Left kidney (tissue), 2 donors: ENCODE results near the gene BICD2. TPM values are rescaled to one million over a fixed set of nuclear protein-coding genes. Genes with fewer than 3 reads are reported as not detected.

ENCODE experiments used
- DNase-seq: peaks from one replicate; pipeline ENCODE4 v3.0.0-alpha.2; 2013
- polyA plus RNA-seq: library from polyadenylated mRNA; unstranded; fragments of 120-200 nt; gene quantifications from one replicate; pipeline ENCODE4 v1.2.1, GENCODE V29; 2013; ENCODE audit not compliant: insufficient read length

BICD2 gene
- polyA plus RNA-seq, 1 donor: 29.3 TPM

DNA sequence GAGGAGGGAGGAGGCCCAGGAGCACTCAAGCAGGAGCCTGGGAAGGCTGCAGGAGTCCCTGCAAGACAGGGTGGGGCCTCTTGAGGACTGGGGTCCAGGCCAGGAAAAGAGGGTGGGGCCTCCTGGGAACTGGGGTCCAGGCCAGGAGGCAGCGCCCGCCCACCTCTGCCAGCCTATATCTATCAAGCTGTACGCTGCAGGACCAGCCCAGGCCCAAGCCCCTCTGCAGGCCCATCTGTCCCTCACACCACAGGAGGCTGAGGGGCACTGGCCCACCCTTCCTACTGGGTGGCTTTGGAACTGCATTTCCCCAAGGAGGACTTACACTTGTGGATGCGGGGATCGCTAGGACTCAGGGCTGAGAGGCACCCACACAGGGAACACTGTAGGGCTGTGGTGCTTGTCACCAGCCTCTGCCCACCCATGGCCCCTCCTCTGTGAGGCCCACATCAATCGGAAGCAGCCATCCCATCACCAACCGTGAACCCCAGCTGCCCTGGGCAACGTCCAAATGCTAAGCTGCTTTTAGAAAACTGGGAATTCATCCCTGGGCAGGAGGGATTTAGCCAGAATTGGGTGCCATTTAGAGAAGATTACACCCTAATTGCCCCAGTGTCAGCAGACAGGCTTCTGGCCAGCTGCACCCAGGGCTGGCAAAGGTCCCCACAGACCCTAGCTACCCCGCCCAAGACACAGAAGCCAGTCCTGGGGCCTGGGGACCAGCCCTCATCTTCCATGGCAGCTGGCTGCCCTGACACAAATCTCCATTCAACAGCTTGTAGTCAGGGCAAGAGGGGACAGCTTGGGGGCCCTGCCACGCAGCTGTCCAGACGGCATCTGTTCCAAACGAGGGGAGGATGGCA, 15.3 kb downstream of the BICD2 start:
- no peak for DNase-seq

DNA sequence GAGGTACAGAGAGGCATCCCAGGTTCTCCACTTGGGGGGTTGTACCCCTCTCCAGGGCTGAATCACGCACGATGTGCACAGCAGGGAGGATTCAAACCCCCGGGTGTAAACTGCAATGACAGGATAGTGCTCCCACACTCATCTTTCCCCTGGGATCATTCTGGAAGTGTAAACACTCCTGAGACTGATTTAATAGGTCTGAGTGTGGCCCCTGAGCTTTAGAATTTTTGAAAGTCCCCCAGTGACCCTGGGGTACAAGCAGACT, 16.5 kb downstream of the BICD2 start:
- no peak for DNase-seq

DNA sequence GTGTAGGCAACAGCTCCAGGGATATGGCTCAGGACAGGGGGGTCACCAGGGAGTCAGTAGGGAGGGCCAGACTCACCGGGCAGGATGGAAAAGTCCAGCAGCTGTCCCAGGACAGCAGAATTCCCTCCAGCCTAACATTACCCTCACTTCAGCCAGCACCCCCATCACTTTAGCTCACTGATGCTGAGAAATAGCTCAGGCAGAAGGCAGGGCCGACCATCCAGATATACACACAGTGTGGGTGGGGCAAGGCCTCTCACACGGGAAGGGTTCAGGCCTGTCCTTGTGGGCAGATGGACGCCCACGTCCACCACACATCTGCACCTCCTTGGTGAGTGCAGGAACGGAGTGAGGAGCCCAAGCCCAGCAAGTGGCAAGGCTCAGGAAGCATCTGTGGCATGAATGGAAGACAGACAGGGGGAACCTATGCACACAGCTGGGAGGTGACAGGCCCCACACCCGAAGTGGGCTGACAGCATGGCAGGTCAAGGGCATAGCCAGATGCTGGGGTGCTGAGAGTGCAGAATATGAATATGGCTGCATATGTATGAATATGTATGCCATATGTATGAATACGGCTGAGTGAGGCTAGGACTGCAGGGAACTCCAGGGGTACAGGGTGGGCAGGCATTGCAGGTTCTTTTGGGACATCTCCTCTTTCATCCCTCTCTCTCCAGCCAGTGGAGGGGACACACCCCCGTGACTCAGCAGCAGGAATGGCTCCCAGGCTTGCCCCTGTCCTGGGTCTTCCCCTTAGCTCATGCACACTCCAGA, 17.0 kb downstream of the BICD2 start:
- no peak for DNase-seq

DNA sequence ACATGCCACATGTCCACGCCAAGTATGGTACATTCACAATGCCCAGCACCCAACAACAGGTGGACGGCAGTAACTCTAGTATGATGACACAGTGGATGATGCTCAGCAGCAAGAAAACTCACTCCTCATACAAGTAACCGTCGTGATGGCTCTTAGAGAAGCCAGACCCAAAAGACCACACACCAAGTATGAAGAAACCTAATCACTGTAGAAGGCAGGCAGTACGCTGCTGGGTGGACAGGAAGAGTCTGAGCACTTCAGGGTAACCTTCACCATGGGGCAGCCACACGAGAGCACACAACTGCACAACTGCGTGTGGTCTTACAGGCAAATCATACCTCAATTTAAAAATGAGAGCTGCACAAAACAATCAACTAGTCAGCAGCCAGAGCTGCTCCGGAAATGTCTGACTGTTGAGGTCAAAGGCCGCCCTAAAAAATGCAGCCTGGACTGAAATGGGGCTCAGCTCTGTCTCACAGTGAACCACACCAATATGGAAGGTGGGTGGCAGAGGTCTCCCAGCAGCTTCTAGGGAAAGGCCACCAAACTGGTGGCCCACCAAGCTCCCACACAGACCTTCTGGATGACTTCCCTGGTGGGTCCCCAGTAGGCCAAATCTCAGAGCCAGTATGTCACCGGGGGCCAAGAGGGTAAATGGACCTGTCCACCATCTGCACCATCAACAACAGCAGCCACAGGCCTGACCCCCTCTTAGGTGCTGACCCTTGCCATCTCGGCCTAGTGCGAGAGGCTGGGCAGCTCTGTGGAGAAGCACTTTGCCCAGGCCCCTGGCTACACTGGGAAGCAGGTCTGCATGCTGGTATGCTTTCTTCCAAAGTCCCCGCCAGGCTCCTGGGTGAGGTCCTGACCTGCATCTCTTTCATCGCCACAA, 17.8 kb downstream of the BICD2 start:
- no peak for DNase-seq

DNA sequence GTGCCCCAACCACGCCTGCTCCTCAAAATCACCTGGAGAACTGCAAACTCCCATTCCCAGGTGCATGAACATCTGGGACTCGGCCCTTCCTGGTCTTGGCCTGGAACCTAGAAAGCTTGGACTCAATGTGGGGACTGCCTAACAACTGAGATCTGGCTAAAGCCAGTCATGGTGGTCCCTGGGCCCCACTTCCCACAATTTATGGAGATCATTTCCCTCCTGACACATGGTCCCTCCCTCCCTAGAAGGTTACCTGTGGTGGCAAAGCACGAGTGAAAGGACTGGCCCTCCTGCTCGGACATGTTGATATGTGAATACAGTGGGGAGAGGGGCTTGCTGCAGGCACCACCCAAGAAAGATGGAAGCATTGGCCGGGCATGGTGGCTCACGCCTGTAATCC, 18.8 kb downstream of the BICD2 start:
- no peak for DNase-seq

DNA sequence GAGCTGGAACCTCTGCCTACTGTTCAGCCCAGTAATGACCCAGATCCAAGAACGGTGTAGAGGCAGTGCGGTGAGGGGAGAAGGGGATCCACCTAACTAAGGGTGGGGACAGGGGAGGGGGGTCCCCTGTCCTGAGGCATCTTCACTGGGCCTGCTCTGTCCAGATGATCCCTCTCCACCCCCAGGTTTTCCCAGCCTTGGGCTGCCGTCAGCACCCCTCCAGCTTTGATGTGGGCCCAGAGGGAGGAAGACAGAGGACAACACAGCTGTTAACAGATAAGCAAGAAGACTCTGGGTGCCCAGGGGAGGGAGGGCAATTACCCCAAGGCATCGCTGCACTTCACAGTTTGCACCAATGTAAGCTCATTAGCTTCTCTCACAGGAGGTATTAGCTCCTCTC, 19.3 kb downstream of the BICD2 start:
- DNase-seq: no peak

DNA sequence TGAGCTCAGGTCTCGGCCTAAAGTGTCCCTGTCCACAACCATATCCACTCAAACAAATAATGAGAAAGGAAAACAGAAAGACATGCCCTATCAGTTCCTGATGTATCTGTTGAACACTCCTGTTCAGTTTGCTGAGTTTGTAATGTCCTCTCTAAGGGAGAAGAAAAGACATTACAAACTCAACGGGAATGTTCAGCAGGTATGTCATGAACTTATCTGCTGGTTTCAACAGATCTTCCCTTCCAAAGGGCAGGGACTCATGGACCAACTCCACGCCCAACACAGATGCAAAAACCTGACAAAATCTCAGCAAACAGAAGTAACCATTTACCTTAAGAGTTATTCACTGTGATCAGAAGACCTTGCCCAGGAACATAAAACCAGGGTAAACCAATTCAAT, 23.7 kb downstream of the BICD2 start:
- no peak for DNase-seq

DNA sequence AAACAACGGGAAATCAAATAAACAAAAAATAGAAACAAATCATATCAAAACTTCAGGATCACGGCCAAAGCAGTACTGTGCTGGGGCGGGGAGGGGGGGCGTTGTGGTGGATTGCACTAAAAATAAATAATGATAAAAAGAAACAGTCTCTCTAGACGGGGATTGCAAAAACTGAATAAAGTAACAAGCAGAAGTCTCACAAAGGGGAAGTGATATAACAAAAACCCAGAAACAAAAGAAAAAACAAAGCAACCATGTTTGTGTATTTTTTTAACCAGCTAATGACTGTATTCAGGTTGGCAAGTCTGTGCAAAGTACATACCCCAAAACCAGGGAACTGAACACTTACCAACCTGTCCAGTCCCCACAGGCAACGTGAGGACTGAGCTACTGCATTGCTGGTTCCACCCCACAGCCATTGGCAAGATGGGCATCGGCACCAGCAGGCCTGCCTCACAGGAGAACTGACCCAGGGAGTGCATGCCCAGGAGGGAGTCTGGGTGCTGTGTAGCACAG, 24.1 kb downstream of the BICD2 start:
- DNase-seq: no peak

DNA sequence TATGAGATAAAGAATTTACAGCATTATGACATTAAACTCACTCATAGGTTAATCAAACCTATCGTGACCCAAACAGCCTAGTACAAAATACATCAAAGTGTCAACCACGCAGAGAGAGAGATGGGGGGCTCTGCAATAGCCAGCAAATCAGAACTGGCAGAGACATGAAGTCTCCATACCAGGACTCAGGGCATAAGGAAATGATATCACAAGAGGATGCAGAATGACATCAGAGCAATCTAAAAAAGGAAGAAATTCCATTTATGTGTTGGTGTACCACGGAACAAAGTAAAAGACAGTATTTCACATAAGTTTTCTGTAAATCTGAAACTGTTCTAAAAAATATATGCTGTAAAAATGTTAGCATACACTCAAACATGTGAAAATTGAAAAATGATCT, 24.6 kb downstream of the BICD2 start:
- no peak for DNase-seq

DNA sequence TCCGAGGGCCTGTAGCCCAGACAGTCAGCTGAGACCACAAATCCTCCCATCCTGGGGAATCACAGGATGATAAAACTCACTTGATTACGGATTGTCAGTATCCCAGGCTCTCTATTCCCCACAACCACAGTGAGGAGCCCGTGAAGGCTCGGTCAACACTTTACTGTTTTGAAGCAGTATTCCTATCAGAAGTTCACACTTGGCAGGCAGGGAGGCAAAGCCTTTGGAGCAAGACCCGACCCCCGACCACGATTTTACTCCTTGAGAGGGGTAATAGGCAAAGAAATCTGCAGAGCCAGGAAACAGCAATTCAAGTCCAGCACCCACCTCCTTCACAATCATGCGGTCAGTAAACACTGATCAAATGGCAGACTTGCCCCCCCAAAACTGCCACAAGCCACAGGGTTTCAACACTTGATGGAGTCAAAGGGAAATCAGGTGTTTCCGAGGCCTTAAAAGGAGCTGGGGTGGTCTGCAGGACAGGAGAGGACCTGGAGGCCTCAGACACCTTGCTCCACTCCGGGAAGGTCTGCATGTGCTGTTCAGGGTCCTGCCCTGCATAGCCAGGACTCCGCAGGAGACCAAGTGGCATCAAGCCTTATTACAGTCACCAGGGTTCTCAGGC, 25.2 kb downstream of the BICD2 start:
- DNase-seq: no peak

DNA sequence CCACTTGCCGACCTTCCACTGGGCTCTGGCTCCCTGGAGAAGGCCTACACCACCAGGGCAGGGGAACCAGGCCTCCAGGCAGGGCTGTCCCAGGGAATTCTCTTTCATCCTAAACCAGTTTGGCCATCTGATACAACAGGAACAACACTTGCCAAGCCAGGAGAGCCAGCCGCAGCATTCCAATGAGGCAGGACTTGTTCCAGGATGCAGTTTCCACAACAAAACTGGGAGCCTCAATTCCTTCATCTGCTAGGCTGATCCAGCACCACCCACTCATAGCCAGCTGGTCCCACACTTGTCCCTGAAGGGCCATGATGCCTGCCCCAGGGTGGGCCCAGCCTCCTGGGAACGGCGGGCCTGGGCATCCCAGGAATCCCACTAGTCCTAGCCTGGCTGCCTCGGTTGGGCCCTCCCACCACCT, 26.0 kb downstream of the BICD2 start:
- no peak for DNase-seq

DNA sequence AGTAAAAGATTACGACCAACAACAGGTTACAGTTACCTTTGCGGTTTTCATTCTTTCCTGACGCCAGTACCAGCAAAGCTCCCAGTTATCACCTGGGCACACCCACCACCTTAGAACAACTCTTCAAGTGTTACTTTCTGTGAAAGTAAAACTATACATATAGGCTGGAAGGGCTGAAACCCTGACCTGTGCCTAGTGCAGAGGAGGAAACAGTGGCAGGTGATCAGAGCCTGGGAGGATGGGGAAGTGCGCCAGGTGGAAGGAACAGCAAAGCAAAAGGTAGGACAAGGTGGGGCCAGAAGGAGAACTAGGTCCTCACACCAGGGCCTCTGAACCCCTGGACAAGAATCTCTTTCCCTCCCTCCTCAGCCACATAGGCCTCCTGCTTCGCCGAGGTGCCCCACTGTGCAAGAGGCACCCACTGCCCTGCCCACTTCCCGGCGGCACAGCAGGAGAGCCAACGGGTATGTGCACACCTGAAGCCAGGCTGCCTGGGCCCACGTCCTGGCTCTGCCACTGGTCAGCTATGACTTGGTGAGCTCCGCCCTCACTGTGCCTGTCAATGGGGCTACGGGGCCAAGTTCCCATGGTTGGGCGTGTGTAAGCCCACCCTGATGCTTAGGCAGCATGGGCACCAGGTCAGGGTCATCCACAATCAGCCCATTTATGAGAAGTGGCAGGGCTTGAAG, 26.9 kb downstream of the BICD2 start:
- no peak for DNase-seq

DNA sequence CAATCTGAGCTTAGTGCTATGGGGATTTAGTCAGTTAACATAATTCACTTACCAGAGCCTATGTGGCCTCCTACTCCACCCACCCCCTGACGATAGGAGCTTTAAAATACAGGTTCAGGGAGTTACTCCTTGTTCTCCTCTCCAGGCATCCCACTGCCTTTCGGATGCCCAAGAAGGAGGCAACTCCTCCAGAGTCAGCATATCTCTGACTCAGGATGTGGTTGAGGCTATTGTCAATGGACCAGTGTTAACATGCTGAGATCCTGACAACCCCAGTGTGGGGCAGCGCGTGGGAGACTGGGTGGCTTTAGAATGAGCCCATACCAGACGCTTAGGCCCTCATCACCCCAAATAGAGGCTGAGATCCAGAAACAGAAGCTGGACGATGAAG, 27.4 kb downstream of the BICD2 start:
- DNase-seq: no peak

DNA sequence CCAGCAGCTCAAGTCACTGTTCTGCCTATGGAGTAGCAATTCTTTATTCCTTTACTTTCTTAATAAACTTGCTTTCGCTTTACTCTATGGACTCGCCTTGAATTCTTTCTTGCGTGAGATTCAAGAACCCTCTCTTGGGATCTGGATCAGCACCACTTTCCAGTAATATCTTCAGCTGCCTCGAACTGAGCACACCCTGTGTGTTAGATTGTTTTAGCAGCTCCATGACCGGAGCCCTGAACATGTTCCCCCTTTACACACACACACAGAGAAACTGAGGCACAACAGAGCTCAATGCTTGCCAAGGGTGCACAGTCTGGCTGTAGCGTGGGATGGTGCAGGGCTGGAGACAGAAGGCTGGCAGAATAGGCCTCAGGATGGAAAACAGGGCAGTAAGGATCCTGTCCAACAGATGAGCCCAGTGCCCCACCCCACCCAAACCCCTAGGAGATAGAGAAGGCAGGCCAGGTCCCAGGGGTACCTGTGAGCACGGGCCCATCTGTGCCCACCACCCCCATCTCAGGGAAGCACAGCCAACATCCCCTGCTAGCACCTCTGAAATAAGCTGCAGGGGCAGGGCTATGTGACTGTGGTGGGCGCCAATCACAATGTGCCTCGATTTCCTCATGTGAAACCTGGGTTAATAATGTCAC, 27.9 kb downstream of the BICD2 start:
- DNase-seq: no peak

DNA sequence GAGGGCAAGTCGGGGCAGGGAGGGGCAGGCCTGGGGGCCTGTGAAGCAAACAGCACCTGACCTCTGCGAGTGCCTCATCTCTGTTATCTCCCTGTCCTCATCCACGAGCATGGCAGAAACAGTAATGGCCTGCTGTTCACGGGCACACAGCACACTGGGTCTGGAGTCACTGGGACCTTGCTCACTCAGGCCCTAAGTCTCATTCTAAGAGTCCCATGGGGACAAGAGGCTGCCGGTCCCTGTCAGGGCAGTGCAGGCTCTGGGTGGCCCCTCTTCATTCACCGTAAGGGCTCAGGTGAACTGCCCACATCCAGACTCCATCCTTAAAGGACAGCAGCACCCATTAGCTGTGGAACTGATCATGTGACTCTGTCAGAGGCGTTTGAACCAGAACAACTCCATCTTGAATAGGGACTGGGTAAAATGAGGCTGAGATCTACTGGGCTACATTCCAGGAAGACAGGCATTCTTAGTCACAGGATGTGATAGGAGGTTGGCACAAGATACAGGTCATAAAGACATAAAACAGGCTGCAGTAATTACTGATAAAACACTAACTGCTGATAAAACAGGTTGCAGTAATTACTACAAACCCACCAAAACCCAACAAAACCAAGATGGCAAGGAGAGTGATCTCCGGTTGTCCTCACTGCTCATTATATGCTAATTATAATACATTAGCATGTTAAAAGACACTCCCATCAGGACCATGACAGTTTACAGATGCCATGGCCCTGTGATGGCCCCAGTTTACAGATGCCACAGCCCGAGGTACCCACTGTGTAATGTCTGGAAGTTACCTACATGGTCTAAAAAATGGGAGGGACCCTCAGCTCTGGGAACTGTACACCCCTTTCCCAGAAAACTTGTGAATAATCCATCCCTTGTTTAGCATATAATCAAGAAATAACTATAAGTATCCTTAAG, 28.7 kb downstream of the BICD2 start:
- DNase-seq: no peak

DNA sequence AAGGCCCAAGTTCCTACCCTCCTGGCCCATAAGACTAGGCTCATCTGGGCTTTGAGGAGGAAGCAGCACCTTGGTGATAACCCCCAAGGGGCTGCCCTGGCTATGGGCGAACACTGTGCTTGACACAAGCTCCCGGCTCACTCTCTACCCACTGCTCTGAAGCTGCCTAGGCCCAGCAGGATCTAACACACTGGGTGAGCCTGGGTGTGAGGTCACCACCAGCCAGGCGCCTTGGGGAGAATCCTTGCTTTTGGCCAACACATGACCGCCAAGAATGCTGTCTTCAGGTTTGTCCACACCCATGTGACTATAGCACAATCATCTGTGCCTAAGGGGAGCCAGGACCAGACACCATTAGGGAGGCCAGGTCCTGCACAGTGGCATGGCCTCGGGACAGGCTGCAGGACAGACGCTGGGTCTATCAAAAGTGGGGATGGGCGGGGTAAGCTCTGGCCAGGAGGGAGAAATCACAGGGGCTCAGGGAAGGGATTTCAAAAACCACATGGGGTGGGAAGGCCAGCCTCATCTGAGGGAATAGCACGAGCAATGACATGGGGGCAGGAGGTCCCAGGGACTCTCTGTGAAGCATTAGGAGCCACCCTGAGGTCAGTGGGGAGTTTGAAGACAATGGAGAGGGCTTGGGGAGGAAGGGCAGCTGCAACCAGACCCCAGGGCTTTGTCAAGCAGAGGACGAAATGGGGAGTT, 29.6 kb downstream of the BICD2 start:
- DNase-seq: no peak

DNA sequence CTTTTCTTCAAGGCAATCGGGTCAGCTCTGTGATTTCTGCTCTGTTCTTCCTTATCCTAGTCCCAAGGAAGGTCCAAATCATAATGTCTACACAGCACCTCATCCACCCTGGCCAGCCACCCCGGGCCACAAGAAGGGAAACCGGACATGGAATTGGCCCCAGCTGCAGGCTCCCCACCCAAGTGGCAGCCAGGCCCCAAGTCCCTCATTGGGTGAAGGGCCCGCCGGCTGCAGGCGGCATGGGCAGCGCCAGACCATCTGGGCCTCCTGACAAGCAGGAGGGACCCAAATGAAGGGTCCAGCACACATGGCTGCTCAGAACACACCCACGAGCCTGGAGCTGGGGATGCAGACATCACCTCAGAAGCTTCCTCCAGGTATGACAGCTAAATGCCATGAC, 33.7 kb downstream of the BICD2 start:
- DNase-seq: no peak

DNA sequence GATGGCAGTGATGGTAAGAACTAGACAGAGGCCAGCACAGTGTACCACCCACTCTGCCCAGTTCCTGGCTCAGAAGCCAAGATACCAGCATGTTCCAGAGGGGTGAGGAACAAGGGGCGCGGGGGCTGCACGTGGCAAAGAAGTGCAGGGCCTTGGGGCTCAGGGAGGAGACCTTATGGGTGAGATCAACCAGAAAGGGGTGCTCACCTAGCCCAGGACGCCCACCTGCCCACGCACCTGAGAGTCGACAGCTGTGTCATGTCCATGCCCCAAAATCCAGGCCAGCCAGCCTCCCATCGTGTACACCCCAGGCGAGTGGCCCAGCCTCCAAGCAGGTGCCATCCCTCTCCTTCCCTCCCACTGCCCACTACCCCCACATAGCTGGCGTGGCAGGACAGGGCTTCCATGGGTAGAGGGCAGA, 34.9 kb downstream of the BICD2 start:
- no peak for DNase-seq
